GM19468 (cell line): Measurements from ENCODE around the gene SNX20.

Experiments
- ATAC-seq: cut with Tn5 transposase; IDR thresholded peaks from one replicate; pipeline ENCODE4 v1.9.1; 2021; ENCODE audit warnings: mild to moderate bottlenecking, moderate library complexity, moderate number of reproducible peaks; ENCODE audit not compliant: unreplicated experiment; ENCODE audit errors: extremely low read depth

Gene SNX20

GRCh38 chr16:50638816-50639670 lies 42.1 kb downstream of the SNX20 start:
- ATAC-seq = no peak

DNA sequence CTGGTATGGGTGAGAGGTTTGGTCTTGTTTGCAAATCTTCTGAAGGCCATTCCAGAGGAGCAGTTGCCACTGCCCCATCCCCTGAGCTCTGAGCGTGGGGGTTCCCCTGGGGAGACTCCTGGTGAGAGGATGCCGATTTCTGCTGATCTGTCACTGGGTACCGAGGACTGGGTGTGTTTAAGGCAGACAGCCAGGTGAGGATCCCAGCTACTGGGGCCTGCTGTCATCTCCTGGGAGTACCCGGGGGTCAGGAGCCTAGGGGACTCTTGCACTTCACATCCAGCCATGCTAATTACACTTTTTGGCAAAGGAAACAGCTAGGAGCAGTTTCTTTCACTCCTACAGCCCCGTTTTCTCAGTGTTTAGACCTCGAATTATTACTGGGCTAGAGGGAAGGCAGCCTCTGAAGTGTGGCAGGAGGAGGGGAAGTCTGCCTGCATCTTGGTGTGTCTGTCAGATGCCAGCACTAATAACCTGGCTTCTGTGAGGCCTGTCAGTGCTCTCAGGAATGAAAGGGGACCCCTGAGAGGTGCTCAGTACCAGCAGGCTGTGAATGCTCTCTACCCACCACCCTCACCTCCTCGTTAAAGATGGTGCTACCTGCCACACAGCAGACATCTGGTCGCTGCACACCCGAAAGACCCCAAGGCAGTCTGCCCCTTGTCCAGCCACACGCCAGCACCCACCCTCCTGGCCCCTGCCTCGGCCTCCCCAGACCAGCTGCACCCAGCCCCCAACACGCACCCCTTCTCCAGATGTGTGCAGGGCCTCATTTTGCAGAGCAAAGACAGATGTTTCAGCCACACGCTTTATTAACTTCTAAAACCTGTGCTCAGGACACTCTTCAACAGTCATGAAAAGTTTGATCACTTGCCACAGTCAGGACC lies 43.2 kb downstream of the SNX20 start:
- ATAC-seq = no peak

- ATAC-seq = no peak
Observed at GRCh38 chr16:50636753-50637374, 44.2 kb downstream of the SNX20 start.

GRCh38 chr16:50635505-50636392 lies 45.4 kb downstream of the SNX20 start:
- no peak for ATAC-seq

DNA sequence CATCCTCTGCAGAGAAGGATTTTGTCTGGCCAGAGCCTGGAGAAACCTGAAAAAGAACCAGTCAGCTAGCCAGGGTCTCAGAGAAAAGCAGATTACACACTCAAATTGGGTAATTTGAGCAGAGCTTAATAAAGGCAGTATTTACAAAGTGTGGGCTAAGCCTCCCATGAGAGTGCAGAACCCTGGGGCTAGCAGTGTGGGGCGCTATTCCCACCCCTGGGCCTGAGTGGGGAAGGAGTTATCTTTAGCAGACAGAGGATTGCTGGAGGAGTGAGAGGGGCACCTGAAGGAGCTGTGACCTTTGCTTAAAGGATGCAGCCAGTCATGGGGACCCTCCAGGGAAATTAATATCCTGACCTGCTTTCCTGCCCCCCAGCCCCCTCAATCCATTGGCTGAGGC lies 46.2 kb downstream of the SNX20 start:
- no peak for ATAC-seq

GRCh38 chr16:50634090-50634489 lies 47.0 kb downstream of the SNX20 start:
- no peak for ATAC-seq

DNA sequence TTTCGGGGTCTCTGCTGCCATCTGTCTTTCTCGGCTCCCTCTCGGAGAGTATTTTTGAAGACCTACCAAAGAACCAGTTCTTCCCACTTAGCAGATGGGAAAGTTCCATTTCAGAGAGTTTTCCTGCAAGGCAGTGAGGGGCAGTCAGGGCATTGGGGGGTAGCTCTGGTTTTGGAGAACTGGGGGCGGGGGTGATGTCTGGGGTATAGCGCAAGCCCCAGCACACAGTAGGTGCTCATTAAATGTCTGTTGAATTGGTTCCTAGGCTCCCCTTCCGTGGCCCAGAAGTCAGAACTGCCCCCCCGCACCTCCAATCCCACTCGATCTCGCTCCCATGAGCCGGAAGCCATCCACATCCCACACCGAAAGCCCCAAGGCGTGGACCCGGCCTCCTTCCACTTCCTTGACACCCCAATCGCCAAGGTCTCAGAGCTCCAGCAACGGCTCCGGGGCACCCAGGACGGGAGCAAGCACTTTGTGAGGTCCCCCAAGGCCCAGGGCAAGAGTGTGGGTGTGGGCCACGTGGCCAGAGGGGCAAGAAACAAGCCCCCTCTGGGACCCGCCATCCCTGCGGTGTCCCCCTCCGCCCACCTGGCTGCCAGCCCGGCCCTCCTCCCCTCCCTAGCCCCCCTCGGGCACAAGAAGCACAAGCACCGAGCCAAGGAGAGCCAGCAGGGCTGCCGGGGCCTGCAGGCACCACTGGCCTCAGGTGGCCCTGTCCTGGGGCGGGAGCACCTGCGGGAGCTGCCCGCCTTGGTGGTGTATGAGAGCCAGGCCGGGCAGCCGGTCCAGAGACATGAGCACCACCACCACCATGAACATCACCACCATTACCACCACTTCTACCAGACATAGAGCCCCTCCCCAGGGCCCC lies 47.9 kb downstream of the SNX20 start:
- ATAC-seq = no peak

- no peak for ATAC-seq
Observed at GRCh38 chr16:50631985-50632576, 49.0 kb downstream of the SNX20 start.

- ATAC-seq = no peak
Observed at GRCh38 chr16:50631249-50631984, 49.7 kb downstream of the SNX20 start.

GRCh38 chr16:50630394-50631020 lies 50.6 kb downstream of the SNX20 start:
- ATAC-seq = no peak

GRCh38 chr16:50629334-50629733 lies 51.8 kb downstream of the SNX20 start:
- no peak for ATAC-seq

- no peak for ATAC-seq
Observed at GRCh38 chr16:50628156-50628802, 52.8 kb downstream of the SNX20 start.

- no peak for ATAC-seq
Observed at GRCh38 chr16:50627419-50627818, 53.7 kb downstream of the SNX20 start.

- no peak for ATAC-seq
Observed at GRCh38 chr16:50626868-50627267, 54.2 kb downstream of the SNX20 start.

GRCh38 chr16:50625374-50625773 lies 55.7 kb downstream of the SNX20 start:
- no peak for ATAC-seq

GRCh38 chr16:50624449-50624970 lies 56.6 kb downstream of the SNX20 start:
- ATAC-seq = no peak
